ENCODE results near the gene STH.

The STH gene

GRCh38 chr17:46030752-46031151 is 31.7 kb downstream of the STH start:
- in situ Hi-C loops (cut with MboI; ENCODE audit: low sequenced_read_pairs, unreplicated experiment), result no loop called here
- TF ChIP-seq CTCF (IDR thresholded peaks at IDR 0.05; ENCODE audit: borderline replicate concordance, control extremely low read depth, extremely low read depth, insufficient read depth, missing control alignments), result no peak
- DNase-seq (ENCODE audit: low spot score), result no peak

GRCh38 chr17:46031440-46031839 is 32.4 kb downstream of the STH start:
- in situ Hi-C loops (cut with MboI; ENCODE audit: low sequenced_read_pairs, unreplicated experiment), result no loop called here
- no peak for DNase-seq (ENCODE audit: low spot score)
- no peak for TF ChIP-seq CTCF (IDR thresholded peaks at IDR 0.05; ENCODE audit: borderline replicate concordance, control extremely low read depth, extremely low read depth, insufficient read depth, missing control alignments)

GRCh38 chr17:46031920-46032319 is 32.9 kb downstream of the STH start:
- DNase-seq (ENCODE audit: low spot score), result no peak
- TF ChIP-seq CTCF (IDR thresholded peaks at IDR 0.05; ENCODE audit: borderline replicate concordance, control extremely low read depth, extremely low read depth, insufficient read depth, missing control alignments), result no peak
- in situ Hi-C loops (cut with MboI; ENCODE audit: low sequenced_read_pairs, unreplicated experiment), result no loop called here

DNA sequence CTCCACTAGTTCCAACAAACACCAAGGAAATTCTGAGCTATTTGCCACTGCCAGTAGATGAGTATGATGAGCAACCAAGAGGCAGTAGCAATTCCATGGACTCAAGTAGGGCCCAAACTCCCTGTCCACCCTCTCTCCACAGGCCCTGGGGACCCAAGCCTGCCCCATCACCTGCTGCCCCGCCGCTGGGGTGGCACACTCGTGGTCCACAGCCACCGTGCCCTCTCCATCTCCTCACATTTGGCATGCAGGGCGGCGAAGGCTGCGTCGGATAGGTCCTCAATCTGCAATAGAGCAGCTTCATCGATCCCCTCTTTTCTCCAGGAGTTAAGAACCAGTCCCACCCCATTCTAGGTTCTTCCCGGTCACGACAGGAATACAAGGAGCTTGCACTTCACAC is 33.9 kb downstream of the STH start:
- DNase-seq (ENCODE audit: low spot score), result no peak
- in situ Hi-C loops (cut with MboI; ENCODE audit: low sequenced_read_pairs, unreplicated experiment), result no loop called here
- no peak for TF ChIP-seq CTCF (IDR thresholded peaks at IDR 0.05; ENCODE audit: borderline replicate concordance, control extremely low read depth, extremely low read depth, insufficient read depth, missing control alignments)

DNA sequence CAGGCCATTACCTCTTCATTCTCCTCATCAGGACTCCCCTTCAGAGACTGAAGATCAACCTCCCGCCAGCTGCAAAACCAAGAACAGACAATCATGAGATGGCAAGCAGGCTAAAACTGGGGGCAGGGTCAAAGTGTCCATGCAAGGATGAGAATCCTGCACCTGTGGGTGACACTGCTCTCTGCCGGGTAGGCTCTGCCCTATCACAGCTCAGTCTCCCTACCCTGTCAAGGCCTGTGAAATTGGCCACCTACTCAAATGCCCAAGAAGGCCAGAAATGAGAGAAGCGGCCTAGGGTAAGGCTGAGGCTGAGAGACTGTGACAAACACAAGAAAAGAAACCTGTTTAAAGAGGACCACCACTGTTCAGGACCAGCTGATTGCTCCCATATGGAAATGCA is 34.3 kb downstream of the STH start:
- no peak for TF ChIP-seq CTCF (IDR thresholded peaks at IDR 0.05; ENCODE audit: borderline replicate concordance, control extremely low read depth, extremely low read depth, insufficient read depth, missing control alignments)
- DNase-seq (ENCODE audit: low spot score), result no peak
- in situ Hi-C loops (cut with MboI; ENCODE audit: low sequenced_read_pairs, unreplicated experiment), result no loop called here

GRCh38 chr17:46035112-46035818 is 36.2 kb downstream of the STH start:
- peak; percentile 58 for DNase-seq (ENCODE audit: low spot score)
- in situ Hi-C loops (cut with MboI; ENCODE audit: low sequenced_read_pairs, unreplicated experiment), result no loop called here

More at GRCh38 chr17:46035112-46035818, 36.2 kb downstream of the STH start:
- TF ChIP-seq CTCF (IDR thresholded peaks at IDR 0.05; ENCODE audit: borderline replicate concordance, control extremely low read depth, extremely low read depth, insufficient read depth, missing control alignments), result no peak

Measured in GM13976 (cell line).